GM12865 (cell line): ENCODE data around the gene REG1A.

Source experiments
- DNase-seq: peaks from one replicate; pipeline ENCODE4 v3.0.0; 2010; ENCODE audit warnings: low read depth
- H3K4me3 ChIP-seq: 2 replicates; pipeline ENCODE4 v1.5.1; 2011; ENCODE audit warnings: mild to moderate bottlenecking, low read depth, low read length, control low read depth
- TF ChIP-seq, protein P1 (sequence below): IDR thresholded peaks from 2 replicates; pipeline ENCODE4 v1.5.1; 2011; ENCODE audit warnings: low read length, control low read depth, low read depth, inconsistent platforms; ENCODE audit not compliant: insufficient read depth; ENCODE audit errors: missing control alignments

REG1A gene

DNA sequence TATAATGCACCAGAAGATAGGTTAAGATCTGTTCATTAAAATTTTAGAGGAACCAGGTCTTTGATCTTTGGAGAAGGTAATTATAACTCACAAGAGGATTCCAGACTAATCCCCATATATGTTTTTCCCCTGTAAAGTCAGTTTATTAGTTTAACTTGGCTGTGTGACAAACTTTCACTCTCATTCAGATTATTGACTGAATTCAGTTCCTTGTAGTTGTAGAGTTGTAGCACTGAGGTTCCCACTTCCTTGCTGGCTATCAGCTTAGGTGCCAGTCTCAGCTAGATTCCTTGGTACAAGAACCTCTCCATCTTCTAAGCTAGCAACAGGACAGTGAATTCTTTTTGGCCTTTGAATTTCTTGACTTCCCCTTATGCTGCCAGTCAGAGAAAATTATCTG, 19.1 kb downstream of the REG1A start:
- no peak for DNase-seq
- TF ChIP-seq, protein P1, sequence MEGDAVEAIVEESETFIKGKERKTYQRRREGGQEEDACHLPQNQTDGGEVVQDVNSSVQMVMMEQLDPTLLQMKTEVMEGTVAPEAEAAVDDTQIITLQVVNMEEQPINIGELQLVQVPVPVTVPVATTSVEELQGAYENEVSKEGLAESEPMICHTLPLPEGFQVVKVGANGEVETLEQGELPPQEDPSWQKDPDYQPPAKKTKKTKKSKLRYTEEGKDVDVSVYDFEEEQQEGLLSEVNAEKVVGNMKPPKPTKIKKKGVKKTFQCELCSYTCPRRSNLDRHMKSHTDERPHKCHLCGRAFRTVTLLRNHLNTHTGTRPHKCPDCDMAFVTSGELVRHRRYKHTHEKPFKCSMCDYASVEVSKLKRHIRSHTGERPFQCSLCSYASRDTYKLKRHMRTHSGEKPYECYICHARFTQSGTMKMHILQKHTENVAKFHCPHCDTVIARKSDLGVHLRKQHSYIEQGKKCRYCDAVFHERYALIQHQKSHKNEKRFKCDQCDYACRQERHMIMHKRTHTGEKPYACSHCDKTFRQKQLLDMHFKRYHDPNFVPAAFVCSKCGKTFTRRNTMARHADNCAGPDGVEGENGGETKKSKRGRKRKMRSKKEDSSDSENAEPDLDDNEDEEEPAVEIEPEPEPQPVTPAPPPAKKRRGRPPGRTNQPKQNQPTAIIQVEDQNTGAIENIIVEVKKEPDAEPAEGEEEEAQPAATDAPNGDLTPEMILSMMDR: no peak
- no peak overlapping the region for H3K4me3 ChIP-seq

DNA sequence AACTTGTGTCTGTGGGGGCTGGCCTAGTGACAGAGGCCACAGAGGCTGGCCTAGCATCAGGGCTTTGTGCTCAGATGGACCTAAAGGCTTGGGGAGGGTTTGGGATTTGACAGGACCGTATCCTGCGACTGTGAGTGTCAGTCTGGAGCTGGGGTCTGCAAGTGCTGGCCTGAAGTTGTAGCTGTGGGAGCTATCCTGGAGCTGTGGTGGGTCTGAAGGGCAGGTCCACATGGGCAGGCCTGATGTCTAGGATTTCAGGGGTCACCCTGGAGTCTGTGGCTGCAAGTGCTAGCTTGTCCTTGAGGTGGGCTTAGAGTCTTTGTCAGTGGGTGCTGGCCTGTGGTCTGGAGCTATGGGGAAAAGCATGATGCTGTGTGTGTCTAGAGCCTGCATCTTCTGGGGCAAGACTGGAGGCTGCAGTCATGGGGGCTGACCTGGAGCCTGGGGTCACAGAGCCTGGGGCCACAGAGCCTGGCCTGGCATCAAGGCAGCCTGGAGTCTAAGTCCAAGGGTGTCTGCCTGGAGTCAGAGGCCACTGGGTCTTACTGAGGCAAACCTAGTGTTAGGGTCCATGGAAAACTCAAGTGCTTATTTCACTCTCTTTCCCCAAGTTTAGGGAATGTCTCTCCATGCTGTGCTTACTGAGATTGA, 35.7 kb downstream of the REG1A start:
- H3K4me3 ChIP-seq: no peak overlapping the region
- DNase-seq: no peak
- TF ChIP-seq, protein P1: no peak

DNA sequence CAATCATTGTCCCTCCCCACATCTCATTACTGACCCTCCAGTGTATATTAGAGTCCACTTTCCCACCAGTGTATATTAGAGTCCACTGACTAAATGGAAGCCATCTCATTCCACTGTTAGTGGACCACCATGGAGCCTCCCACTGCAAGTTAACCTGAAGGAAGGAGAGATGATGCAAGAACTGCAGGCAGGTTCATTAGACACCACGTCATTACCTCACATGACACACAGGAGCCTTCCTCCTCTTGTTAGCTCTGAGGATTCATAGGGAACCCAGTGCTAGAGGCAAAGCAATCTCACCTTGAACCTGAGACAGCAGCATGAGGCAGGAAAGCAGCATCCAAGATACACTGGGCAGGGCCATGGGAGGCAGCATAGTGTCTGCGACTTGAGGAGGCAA, 38.7 kb downstream of the REG1A start:
- no peak for DNase-seq
- H3K4me3 ChIP-seq: no peak overlapping the region
- TF ChIP-seq, protein P1: no peak

DNA sequence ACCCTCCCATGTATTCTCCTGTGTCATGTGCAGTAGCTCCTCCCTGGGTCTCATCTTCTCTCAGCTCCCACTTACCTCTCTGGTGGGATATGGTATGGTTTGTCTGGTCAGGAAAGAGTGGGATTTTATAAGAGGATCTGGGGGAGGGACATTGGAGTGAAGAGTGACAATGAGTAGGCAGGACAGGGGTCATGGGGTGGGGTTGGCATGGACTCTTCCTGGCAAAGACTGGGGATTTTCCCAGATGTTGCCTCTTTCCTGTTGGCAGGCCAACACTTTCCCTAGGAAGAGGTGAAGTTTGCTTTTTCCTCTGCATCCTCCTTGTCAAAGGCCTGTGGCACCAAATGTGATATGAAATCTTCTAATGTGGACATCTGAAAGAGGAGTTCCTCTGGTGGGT, 39.4 kb downstream of the REG1A start, which contains the start of gene REG3A:
Gene REG3A (minus strand): TSS at position 101 of the 400 bp plus-strand sequence. CDS start 348 bp downstream, outside the sequence.
- TF ChIP-seq, protein P1: no peak
- no peak within 1 kb of the TSS for H3K4me3 ChIP-seq
- no peak for DNase-seq

DNA sequence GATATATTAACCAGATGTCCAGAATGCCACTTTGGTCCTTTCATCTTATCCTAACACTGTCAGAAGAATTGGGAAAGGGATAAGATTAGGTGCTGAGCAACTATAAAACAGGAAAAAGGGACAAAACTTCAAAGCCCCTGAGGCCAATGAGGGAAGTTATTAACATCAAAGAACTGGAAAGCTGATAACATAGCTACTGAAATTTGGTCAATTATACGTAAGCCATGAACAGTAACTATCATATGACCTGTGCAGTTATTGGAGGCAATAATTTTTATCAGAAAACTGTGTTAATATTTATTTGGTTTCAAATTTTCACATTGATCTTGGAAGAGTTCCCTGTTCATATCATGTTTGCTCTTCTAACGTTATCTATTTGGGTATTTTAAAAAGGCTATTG, 41.8 kb downstream of the REG1A start:
- H3K4me3 ChIP-seq: no peak overlapping the region
- TF ChIP-seq, protein P1: no peak
- no peak for DNase-seq

DNA sequence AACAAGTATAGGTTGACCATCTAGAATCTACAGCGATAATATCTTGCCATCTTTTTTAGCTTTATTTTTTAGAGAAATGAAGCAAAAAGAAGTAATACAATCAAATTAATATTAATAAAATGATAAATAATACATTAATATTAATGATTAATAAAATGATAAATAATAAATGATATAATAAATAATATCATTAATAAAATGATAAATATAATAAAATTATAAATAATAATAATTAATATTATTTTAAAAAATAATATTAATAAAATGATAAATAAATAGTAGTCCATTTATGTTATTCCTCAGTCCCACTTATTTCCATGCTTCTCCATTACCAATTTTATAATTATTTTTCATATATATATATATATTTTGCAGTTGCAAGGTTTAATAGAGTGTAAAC, 42.5 kb downstream of the REG1A start:
- DNase-seq: no peak
- TF ChIP-seq, protein P1: no peak
- no peak overlapping the region for H3K4me3 ChIP-seq

DNA sequence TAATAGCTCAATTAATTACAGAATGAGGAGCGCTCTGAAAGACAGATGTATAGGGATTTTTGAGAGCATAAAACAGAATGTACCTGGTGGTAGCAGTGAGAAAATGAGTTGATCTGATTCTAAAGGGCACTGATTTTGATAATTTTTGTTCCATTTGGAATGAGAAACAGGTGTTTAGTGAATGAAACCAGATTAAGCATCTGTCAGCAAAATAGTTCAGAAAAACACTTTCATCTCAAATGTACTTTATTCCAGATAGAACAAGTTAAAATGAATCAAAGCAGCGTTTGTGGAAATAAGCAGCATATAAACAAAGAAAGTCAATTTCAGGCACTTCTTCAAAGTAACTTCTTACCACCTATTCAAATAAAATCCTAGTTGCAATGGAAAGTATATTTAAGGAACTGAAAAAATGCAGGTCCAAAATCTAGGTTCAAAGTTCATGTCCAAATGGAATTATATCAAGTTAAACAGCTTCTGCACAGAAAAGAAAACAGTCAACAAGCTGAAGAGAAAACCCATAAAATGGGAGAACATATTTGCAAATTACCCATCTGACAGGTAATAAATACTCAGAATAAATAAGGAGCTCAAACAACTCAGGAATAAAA, 51.2 kb downstream of the REG1A start:
- H3K4me3 ChIP-seq: no peak overlapping the region
- no peak for DNase-seq
- TF ChIP-seq, protein P1: no peak
